ENCODE measurements around the gene PTH2. TPM values are rescaled to one million over a fixed set of nuclear protein-coding genes. Genes with fewer than 3 reads are reported as not detected.

PTH2 gene
- total and polyA plus RNA-seq, 2 experiments from 2014 or later: not detected

DNA sequence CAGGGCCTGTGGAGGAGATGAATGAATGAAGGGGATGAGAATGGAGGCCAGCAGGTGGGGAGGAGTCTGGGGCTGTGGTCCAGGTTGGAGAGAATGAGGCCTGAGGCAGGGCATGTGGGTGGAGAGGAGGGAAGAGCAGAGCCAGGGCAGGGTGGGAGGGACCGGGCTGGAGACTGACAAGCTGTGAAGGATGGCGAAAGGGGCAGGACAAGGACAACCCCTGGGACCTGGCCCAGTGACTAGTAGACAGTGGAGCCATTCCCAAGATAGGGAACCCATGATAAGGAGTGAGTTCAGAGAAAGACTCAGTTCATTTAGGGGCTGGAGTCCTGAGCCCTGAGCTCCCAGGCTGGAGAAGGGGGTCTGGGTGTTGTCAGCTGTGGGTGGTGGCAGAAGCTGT is 3.0 kb downstream of the PTH2 start:
- H3K4me3 ChIP-seq: no peak overlapping the region
- H3K4me2 ChIP-seq: no peak overlapping the region
- H3K27me3 ChIP-seq: peaks cover 88% of the 10 kb centered on the region
- TF ChIP-seq, protein P1, sequence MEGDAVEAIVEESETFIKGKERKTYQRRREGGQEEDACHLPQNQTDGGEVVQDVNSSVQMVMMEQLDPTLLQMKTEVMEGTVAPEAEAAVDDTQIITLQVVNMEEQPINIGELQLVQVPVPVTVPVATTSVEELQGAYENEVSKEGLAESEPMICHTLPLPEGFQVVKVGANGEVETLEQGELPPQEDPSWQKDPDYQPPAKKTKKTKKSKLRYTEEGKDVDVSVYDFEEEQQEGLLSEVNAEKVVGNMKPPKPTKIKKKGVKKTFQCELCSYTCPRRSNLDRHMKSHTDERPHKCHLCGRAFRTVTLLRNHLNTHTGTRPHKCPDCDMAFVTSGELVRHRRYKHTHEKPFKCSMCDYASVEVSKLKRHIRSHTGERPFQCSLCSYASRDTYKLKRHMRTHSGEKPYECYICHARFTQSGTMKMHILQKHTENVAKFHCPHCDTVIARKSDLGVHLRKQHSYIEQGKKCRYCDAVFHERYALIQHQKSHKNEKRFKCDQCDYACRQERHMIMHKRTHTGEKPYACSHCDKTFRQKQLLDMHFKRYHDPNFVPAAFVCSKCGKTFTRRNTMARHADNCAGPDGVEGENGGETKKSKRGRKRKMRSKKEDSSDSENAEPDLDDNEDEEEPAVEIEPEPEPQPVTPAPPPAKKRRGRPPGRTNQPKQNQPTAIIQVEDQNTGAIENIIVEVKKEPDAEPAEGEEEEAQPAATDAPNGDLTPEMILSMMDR (IDR thresholded peaks at IDR 0.05; ENCODE audit: poor library complexity): no peak
- no peak for TF ChIP-seq EZH2 (IDR thresholded peaks at IDR 0.05; ENCODE audit: borderline replicate concordance)
- no peak for TF ChIP-seq EZH2phosphoT487 (IDR thresholded peaks at IDR 0.05; ENCODE audit: low read depth, severe bottlenecking, unreplicated experiment)
- WGBS (ENCODE audit: low lambda C conversion rate, missing lambda C conversion rate): no CpG with 5 or more reads among the region's 2 CpGs
- no peaks in the 10 kb centered on the region for H3K9me3 ChIP-seq (ENCODE audit: low read depth)
- H3K27ac ChIP-seq: no peak overlapping the region
- no peaks in the 10 kb centered on the region for H4K20me1 ChIP-seq (ENCODE audit: insufficient read depth, poor library complexity, severe bottlenecking)
- no peaks in the 10 kb centered on the region for H3K36me3 ChIP-seq (replicated peaks; ENCODE audit: insufficient read depth, low read depth)
- peaks cover 3% of the 10 kb centered on the region for H3K4me1 ChIP-seq (ENCODE audit: insufficient read depth)
- H3K79me2 ChIP-seq: no peaks in the 10 kb centered on the region
- no peak overlapping the region for H2AFZ ChIP-seq
- no peak for DNase-seq (ENCODE audit: low spot score)
- H3K9me2 ChIP-seq (replicated peaks; ENCODE audit: insufficient read depth): no peaks in the 10 kb centered on the region

DNA sequence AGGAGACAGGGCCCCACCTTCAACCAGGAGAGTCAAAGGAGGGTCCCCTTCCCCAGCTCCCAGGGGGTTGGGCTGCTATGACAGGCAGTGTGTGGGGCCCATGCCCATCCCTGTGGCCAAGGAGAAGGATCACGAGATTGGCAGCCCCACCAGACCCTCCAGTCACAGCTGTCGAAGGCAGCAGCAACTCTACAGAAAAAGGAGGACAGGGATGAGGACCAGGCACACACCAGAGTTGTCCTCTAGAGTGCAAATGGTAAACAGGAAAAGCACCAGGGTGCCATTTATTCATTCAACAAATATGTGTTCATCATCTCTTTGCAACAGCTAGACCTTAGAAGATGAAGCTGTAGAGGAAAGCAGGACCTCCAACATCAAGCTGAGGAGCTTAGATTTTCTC is 4.1 kb downstream of the PTH2 start:
- Histone ChIP-seq H3K9me2 (replicated peaks; ENCODE audit: insufficient read depth) (no peaks in the 10 kb centered on the region), H3K27ac (no peak overlapping the region), H4K20me1 (ENCODE audit: insufficient read depth, poor library complexity, severe bottlenecking) (no peaks in the 10 kb centered on the region), H3K4me1 (ENCODE audit: insufficient read depth) (peaks cover 3% of the 10 kb centered on the region), H3K4me3 (no peak overlapping the region), H3K4me2 (no peak overlapping the region), H3K79me2 (no peaks in the 10 kb centered on the region), H2AFZ (no peak overlapping the region), H3K36me3 (replicated peaks; ENCODE audit: insufficient read depth, low read depth) (no peaks in the 10 kb centered on the region), H3K27me3 (peaks cover 78% of the 10 kb centered on the region), H3K9me3 (ENCODE audit: low read depth) (no peaks in the 10 kb centered on the region)
- TF ChIP-seq EZH2 (IDR thresholded peaks at IDR 0.05; ENCODE audit: borderline replicate concordance) (no peak), EZH2phosphoT487 (IDR thresholded peaks at IDR 0.05; ENCODE audit: low read depth, severe bottlenecking, unreplicated experiment) (no peak)
- TF ChIP-seq, protein P1 (IDR thresholded peaks at IDR 0.05; ENCODE audit: poor library complexity): no peak
- 88% methylated on average over 2 of the region's 2 CpGs for WGBS (ENCODE audit: low lambda C conversion rate, missing lambda C conversion rate)
- DNase-seq (ENCODE audit: low spot score): no peak

DNA sequence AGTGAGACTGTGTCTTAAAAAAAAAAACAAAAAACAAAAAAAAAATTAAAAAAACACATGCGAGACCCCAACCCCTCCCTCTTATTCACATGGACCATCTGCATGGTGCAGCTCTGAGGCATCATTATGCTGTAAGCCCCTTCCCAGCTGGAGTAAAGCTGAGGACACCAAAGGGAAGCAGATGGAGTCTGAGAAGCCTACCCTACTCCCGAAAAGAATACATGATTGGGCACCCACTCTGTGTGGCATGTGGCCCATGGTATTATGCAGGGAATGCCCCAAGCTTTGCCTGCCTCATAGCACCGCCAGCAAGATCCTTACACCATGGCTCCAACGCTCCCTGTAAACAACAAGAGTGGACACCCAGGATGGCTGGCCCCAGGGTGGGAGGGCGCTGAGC is 4.7 kb downstream of the PTH2 start:
- no peaks in the 10 kb centered on the region for H3K36me3 ChIP-seq (replicated peaks; ENCODE audit: insufficient read depth, low read depth)
- H3K27me3 ChIP-seq: peaks cover 71% of the 10 kb centered on the region
- no peak overlapping the region for H3K4me2 ChIP-seq
- 88% methylated on average over 5 of the region's 5 CpGs for WGBS (ENCODE audit: low lambda C conversion rate, missing lambda C conversion rate)
- H3K9me2 ChIP-seq (replicated peaks; ENCODE audit: insufficient read depth): no peaks in the 10 kb centered on the region
- no peaks in the 10 kb centered on the region for H3K79me2 ChIP-seq
- no peak overlapping the region for H3K4me3 ChIP-seq
- no peaks in the 10 kb centered on the region for H4K20me1 ChIP-seq (ENCODE audit: insufficient read depth, poor library complexity, severe bottlenecking)
- no peak overlapping the region for H3K27ac ChIP-seq
- TF ChIP-seq EZH2 (IDR thresholded peaks at IDR 0.05; ENCODE audit: borderline replicate concordance) (no peak), EZH2phosphoT487 (IDR thresholded peaks at IDR 0.05; ENCODE audit: low read depth, severe bottlenecking, unreplicated experiment) (no peak)
- TF ChIP-seq, protein P1 (IDR thresholded peaks at IDR 0.05; ENCODE audit: poor library complexity): no peak
- H2AFZ ChIP-seq: no peak overlapping the region
- DNase-seq (ENCODE audit: low spot score): no peak
- H3K9me3 ChIP-seq (ENCODE audit: low read depth): no peaks in the 10 kb centered on the region
- peaks cover 3% of the 10 kb centered on the region for H3K4me1 ChIP-seq (ENCODE audit: insufficient read depth)

DNA sequence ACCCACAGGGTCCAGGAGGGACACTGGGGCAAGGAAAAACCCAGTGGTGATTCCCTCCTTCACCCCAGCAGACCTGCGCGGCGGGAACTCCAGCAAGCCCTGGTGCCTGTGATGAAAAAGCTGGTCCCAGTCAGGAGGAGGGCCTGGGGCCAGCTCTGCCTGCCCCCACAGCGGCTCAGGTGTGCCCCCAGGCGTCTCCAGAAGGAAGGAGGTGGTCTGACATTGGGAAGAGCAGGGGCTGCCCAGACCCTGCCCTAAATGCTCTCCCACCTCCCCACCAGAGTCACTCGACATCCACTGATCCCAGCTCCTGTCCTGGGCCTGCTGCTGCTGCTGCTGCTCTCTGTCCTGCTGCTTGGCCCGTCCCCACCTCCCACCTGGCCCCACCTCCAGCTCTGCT is 6.2 kb downstream of the PTH2 start:
- Histone ChIP-seq H4K20me1 (ENCODE audit: insufficient read depth, poor library complexity, severe bottlenecking) (no peaks in the 10 kb centered on the region), H3K9me2 (replicated peaks; ENCODE audit: insufficient read depth) (no peaks in the 10 kb centered on the region), H3K27ac (no peak overlapping the region), H3K4me1 (ENCODE audit: insufficient read depth) (no peaks in the 10 kb centered on the region), H3K4me2 (no peak overlapping the region), H2AFZ (no peak overlapping the region), H3K79me2 (no peaks in the 10 kb centered on the region), H3K4me3 (no peak overlapping the region), H3K27me3 (peaks cover 57% of the 10 kb centered on the region), H3K9me3 (ENCODE audit: low read depth) (no peaks in the 10 kb centered on the region), H3K36me3 (replicated peaks; ENCODE audit: insufficient read depth, low read depth) (no peaks in the 10 kb centered on the region)
- no peak for DNase-seq (ENCODE audit: low spot score)
- no peak for TF ChIP-seq EZH2 (IDR thresholded peaks at IDR 0.05; ENCODE audit: borderline replicate concordance)
- TF ChIP-seq, protein P1 (IDR thresholded peaks at IDR 0.05; ENCODE audit: poor library complexity): no peak
- TF ChIP-seq EZH2phosphoT487 (IDR thresholded peaks at IDR 0.05; ENCODE audit: low read depth, severe bottlenecking, unreplicated experiment): no peak
- WGBS (ENCODE audit: low lambda C conversion rate, missing lambda C conversion rate): 40% methylated on average over 6 of the region's 7 CpGs
